OCI-LY7 (cell line): Measurements from ENCODE around the gene SPRED2.

ENCODE experiments used
- CTCF ChIP-seq: fragments of 200-600 bp; sonication (generic); conservative IDR thresholded peaks from 2 replicates; pipeline ENCODE4 v1.5.1; 2014; ENCODE audit warnings: mild to moderate bottlenecking, antibody characterized with exemption, low read length, moderate library complexity, mixed read lengths
- EZH2phosphoT487 ChIP-seq: fragments of 200-600 bp; sonication (generic); IDR thresholded peaks from 2 replicates; pipeline ENCODE4 v1.6.1; 2018; ENCODE audit warnings: low read depth, borderline replicate concordance, mild to moderate bottlenecking, mixed run types, antibody characterized with exemption, low read length, moderate library complexity, mixed read lengths

GRCh38 chr2:65358678-65359400, 73.6 kb downstream of the SPRED2 start:
- no peak for TF ChIP-seq CTCF
- TF ChIP-seq EZH2phosphoT487, result no peak
